ENCODE data around the gene FAM240B. TPM values are rescaled to one million over a fixed set of nuclear protein-coding genes. Genes with fewer than 3 reads are reported as not detected.

Gene FAM240B
- total and polyA plus RNA-seq, 10 donors, result not detected

- Histone ChIP-seq H3K4me3 (no peak overlapping the region), H3K9me3 (no peaks in the 10 kb centered on the region), H3K4me1 (no peaks in the 10 kb centered on the region), H3K36me3 (no peaks in the 10 kb centered on the region), H3K27ac (no peak overlapping the region), H3K27me3 (replicated peaks in 1 of 7) (peaks cover 0 to 14% (median 0%) of the 10 kb centered on the region in 7 donors)
- TF ChIP-seq POLR2AphosphoS5 (IDR thresholded peaks at IDR 0.05), result no peak
- TF ChIP-seq CTCF (IDR thresholded peaks at IDR 0.05 in 8 of 11, conservative IDR thresholded peaks at IDR 0.05 in 3 of 11), result no peak
- TF ChIP-seq POLR2A (IDR thresholded peaks at IDR 0.05), result no peak
- intact Hi-C loops (cut with DNase I; ENCODE audit: low total_unique reads), result no loop called here
- DNase-seq, result no peak
- WGBS, 5 donors, result 78 to 92% (median 92%) methylated on average over 6 to 8 of the region's 8 CpGs
These were observed 70.1 kb downstream of the FAM240B start for GRCh38 chr9:38649731-38650363.

- Histone ChIP-seq H3K27me3 (replicated peaks in 1 of 7) (peaks cover 0 to 37% (median 0%) of the 10 kb centered on the region in 7 donors), H3K4me3 (no peak overlapping the region), H3K36me3 (no peaks in the 10 kb centered on the region), H3K27ac (no peak overlapping the region), H3K4me1 (no peaks in the 10 kb centered on the region), H3K9me3 (no peaks in the 10 kb centered on the region)
- TF ChIP-seq CTCF (IDR thresholded peaks at IDR 0.05 in 8 of 11, conservative IDR thresholded peaks at IDR 0.05 in 3 of 11), result no peak
- no peak for TF ChIP-seq POLR2A (IDR thresholded peaks at IDR 0.05)
- TF ChIP-seq POLR2AphosphoS5 (IDR thresholded peaks at IDR 0.05), result no peak
- intact Hi-C loops (cut with DNase I; ENCODE audit: low total_unique reads), result no loop called here
- no peak for DNase-seq
- 37 to 64% (median 44%) methylated on average over 2 of the region's 2 CpGs for WGBS, 5 donors
These were observed 75.3 kb downstream of the FAM240B start for GRCh38 chr9:38644601-38645000.

Small RNAs within 50 kb of the gene (small RNA-seq; reads per million reads assigned to genes)
- 0 reads per million in 4 donors for gene RNU6-765P

Other genes with a start within 250 kb of the FAM240B start
- 1 to 10 TPM in 4 of 7 donors, under 1 TPM in 3; 0.27 to 3.4 (median 1.5) TPM for gene ANKRD18A, start 99.5 kb downstream of the FAM240B start, total RNA-seq
- under 1 TPM in 2 of 3 donors, not detected in 1; 0.02 to 0.03 TPM for gene ANKRD18A, start 99.5 kb downstream of the FAM240B start, polyA plus RNA-seq

Measured in spleen (tissue), 11 donors.